Common myeloid progenitor, CD34-positive (primary cell): Measurements from ENCODE around the gene RASL12.
A peak's percentile ranks its signal among the peaks of the same experiment; 100 is the strongest.
"Not testable (repeated sequence)": the region's sequence is repeated elsewhere in the genome, so short reads cannot be mapped to it uniquely, and the experiment has no call there.

ENCODE experiments used
- CTCF ChIA-PET: fragments of 350-600 bp; sonication (Branson Sonifier 250); formaldehyde crosslinking; loops from one replicate; lab custom pipeline; 2021; ENCODE audit warnings: antibody characterized with exemption; lab: Charles Lee
- POLR2A ChIA-PET: fragments of 350-600 bp; sonication (Branson Sonifier 250); formaldehyde crosslinking; loops from one replicate; lab custom pipeline; 2021; ENCODE audit warnings: antibody characterized with exemption; lab: Charles Lee
- DNase-seq, 3 donors: peaks; one replicate each; pipeline versions ENCODE4 v3.0.0 to v3.0.0-alpha.2; 2013
- H3K27ac ChIP-seq, 2 experiments: 1 replicate in 1 of 2; 2 replicates in 1 of 2; pipeline ENCODE4 v1.7.0; 2013; ENCODE audit warnings: inconsistent platforms in 2 of 2, low read length in 2 of 2, mild to moderate bottlenecking in 2 of 2, low read depth in 1 of 2, moderate library complexity in 1 of 2; ENCODE audit not compliant: severe bottlenecking in 2 of 2, insufficient read depth in 1 of 2, poor library complexity in 1 of 2
- H3K27me3 ChIP-seq, 5 experiments: replicated peaks in 2 of 5; 1 replicate in 3 of 5; 2 replicates in 2 of 5; pipeline versions ENCODE4 v1.6.1 to v1.7.0; 2013; ENCODE audit warnings: low read length in 4 of 5, mild to moderate bottlenecking in 2 of 5, moderate library complexity in 2 of 5, inconsistent platforms in 1 of 5; ENCODE audit not compliant: insufficient read depth in 5 of 5, control insufficient read depth in 4 of 5
- H3K36me3 ChIP-seq, 4 experiments: 1 replicate in 2 of 4; 2 replicates in 2 of 4; pipeline versions ENCODE4 v1.6.1 to v1.7.0; 2013; ENCODE audit warnings: low read length in 3 of 4, control low read depth in 1 of 4, mild to moderate bottlenecking in 1 of 4; ENCODE audit not compliant: control insufficient read depth in 4 of 4, insufficient read depth in 4 of 4
- H3K4me1 ChIP-seq, 4 experiments: 1 replicate in 3 of 4; 2 replicates in 1 of 4; pipeline versions ENCODE4 v1.6.1 to v1.7.1; 2013; ENCODE audit warnings: low read length in 3 of 4, mild to moderate bottlenecking in 3 of 4, control low read depth in 1 of 4, inconsistent platforms in 1 of 4, moderate library complexity in 1 of 4; ENCODE audit not compliant: control insufficient read depth in 4 of 4, insufficient read depth in 4 of 4; ENCODE audit errors: control extremely low read depth in 1 of 4
- H3K4me3 ChIP-seq, 7 experiments: 1 replicate in 4 of 7; 2 replicates in 3 of 7; pipeline versions ENCODE4 v1.5.1 to v1.7.0; 2013; ENCODE audit warnings: mild to moderate bottlenecking in 7 of 7, low read length in 6 of 7, moderate library complexity in 6 of 7, inconsistent platforms in 2 of 7, low read depth in 2 of 7, control low read depth in 1 of 7; ENCODE audit not compliant: insufficient read depth in 4 of 7, control insufficient read depth in 1 of 7; ENCODE audit errors: extremely low read depth in 1 of 7
- H3K9me3 ChIP-seq, 5 experiments: 1 replicate in 4 of 5; 2 replicates in 1 of 5; pipeline versions ENCODE4 v1.6.1 to v1.7.1; 2013; ENCODE audit warnings: low read length in 4 of 5, mild to moderate bottlenecking in 2 of 5, inconsistent platforms in 1 of 5, low read depth in 1 of 5, moderate library complexity in 1 of 5; ENCODE audit not compliant: control insufficient read depth in 4 of 5, insufficient read depth in 2 of 5; ENCODE audit errors: control extremely low read depth in 1 of 5
- WGBS: methylation state at CpG from one replicate; pipeline ENCODE4 v1.1.5; 2013; ENCODE audit not compliant: insufficient coverage; 5-methylcytosine and 5-hydroxymethylcytosine counted together

The RASL12 gene

GRCh38 chr15:65075607-65076395 lies 8.0 kb upstream of the RASL12 start:
- 11% methylated on average over 10 of the region's 12 CpGs for WGBS
- peak in 2 of 3 donors; percentile 57 to 68 for DNase-seq
- CTCF ChIA-PET = interaction anchor here (2.0 to 17.2 kb wide), 6 partner anchors 8 to 43 kb away, joined by 9 to 282 read pairs (median 30); partner anchors contain the start of gene RASL12
- H3K27ac ChIP-seq, H3K4me3 ChIP-seq, H3K36me3 ChIP-seq, H3K27me3 ChIP-seq, H3K9me3 ChIP-seq: not testable (repeated sequence)
- POLR2A ChIA-PET = interaction anchor here (0.6 kb wide), 2 partner anchors 680 to 1273 kb away, joined by 3 read pairs; no protein-coding TSS in a partner anchor
- peaks cover 0 to 28% (median 21%) of the 10 kb centered on the region in 4 experiments for H3K4me1 ChIP-seq

GRCh38 chr15:65074946-65075345 lies 7.2 kb upstream of the RASL12 start:
- H3K27ac ChIP-seq, H3K36me3 ChIP-seq, POLR2A ChIA-PET, H3K27me3 ChIP-seq, H3K4me3 ChIP-seq, DNase-seq, H3K9me3 ChIP-seq: not testable (repeated sequence)
- CTCF ChIA-PET = interaction anchor here (1.3 to 17.2 kb wide), 5 partner anchors 9 to 42 kb away, joined by 5 to 282 read pairs (median 5); no protein-coding TSS in a partner anchor
- H3K4me1 ChIP-seq = peaks cover 0 to 28% (median 21%) of the 10 kb centered on the region in 4 experiments
- 98% methylated on average over 9 of the region's 22 CpGs for WGBS

GRCh38 chr15:65072617-65073016 lies 4.8 kb upstream of the RASL12 start:
- POLR2A ChIA-PET = no interaction called here
- no peak for DNase-seq
- no peak overlapping the region for H3K4me3 ChIP-seq
- peaks cover 0 to 27% (median 21%) of the 10 kb centered on the region in 4 experiments for H3K4me1 ChIP-seq
- WGBS = 90% methylated on average over 3 of the region's 3 CpGs
- no peak overlapping the region for H3K27ac ChIP-seq
- no peaks in the 10 kb centered on the region for H3K36me3 ChIP-seq
- H3K9me3 ChIP-seq = no peaks in the 10 kb centered on the region
- peaks cover 0 to 15% (median 8%) of the 10 kb centered on the region in 5 experiments for H3K27me3 ChIP-seq
- CTCF ChIA-PET = interaction anchor here (0.6 to 1.7 kb wide), 4 partner anchors 10 to 29 kb away, joined by 3 to 7 read pairs (median 4); no protein-coding TSS in a partner anchor

DNA sequence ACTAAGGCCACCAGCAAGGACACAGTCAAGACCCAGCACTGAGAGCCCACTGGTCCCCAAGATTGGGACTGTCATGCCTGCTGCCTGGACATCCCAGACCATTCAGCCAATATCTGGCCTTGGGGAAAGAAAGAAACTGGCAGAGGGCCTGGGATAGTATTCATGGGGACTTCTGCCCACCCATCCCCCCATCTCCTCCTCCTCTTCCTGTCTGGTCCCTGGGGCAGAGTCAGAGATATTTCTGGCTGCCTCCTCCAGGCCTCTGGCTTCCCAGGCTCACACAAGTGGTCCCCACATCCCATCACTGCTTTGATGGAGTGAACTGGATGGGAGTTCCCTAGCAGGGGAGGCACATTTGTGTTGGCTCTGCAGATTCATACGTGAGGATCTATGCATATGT lies 4.2 kb upstream of the RASL12 start:
- Histone ChIP-seq H3K36me3 (no peaks in the 10 kb centered on the region), H3K9me3 (no peaks in the 10 kb centered on the region), H3K27me3 (peaks cover 0 to 21% (median 10%) of the 10 kb centered on the region in 5 experiments), H3K4me1 (peaks cover 0 to 26% (median 19%) of the 10 kb centered on the region in 4 experiments), H3K4me3 (no peak overlapping the region), H3K27ac (no peak overlapping the region)
- WGBS = 60% methylated on average over 1 of the region's 1 CpG
- ChIA-PET CTCF (interaction anchor here (0.6 to 3.3 kb wide), 4 partner anchors 11 to 29 kb away, joined by 3 to 23 read pairs (median 5); no protein-coding TSS in a partner anchor), POLR2A (no interaction called here)
- DNase-seq = no peak

- Histone ChIP-seq H3K27me3 (peaks cover 5 to 27% (median 13%) of the 10 kb centered on the region in 5 experiments), H3K9me3 (no peaks in the 10 kb centered on the region), H3K27ac (no peak overlapping the region), H3K4me3 (no peak overlapping the region), H3K36me3 (no peaks in the 10 kb centered on the region), H3K4me1 (peaks cover 0 to 23% (median 15%) of the 10 kb centered on the region in 4 experiments)
- DNase-seq = no peak
- ChIA-PET CTCF (interaction anchor here (1.2 to 3.3 kb wide), 2 partner anchors 11 to 17 kb away, joined by 7 to 23 read pairs; no protein-coding TSS in a partner anchor), POLR2A (interaction anchor here (0.6 kb wide), 1 partner anchor 1180 kb away, joined by 3 read pairs; no protein-coding TSS in a partner anchor)
- 84% methylated on average over 2 of the region's 5 CpGs for WGBS
Measured at GRCh38 chr15:65071381-65071811, 3.6 kb upstream of the RASL12 start.

GRCh38 chr15:65069779-65070546 lies 2.2 kb upstream of the RASL12 start:
- no peaks in the 10 kb centered on the region for H3K36me3 ChIP-seq
- DNase-seq = no peak
- H3K4me1 ChIP-seq = peaks cover 0 to 21% (median 11%) of the 10 kb centered on the region in 4 experiments
- no peaks in the 10 kb centered on the region for H3K9me3 ChIP-seq
- CTCF ChIA-PET = interaction anchor here (0.8 to 6.8 kb wide), 5 partner anchors 9 to 28 kb away, joined by 3 to 37 read pairs (median 8); partner anchors contain the start of genes KBTBD13 and SLC51B
- H3K27me3 ChIP-seq = peaks cover 7 to 41% (median 16%) of the 10 kb centered on the region in 5 experiments
- no peak overlapping the region for H3K27ac ChIP-seq
- POLR2A ChIA-PET = interaction anchor here (0.5 kb wide), 1 partner anchor 47 kb away, joined by 3 read pairs; no protein-coding TSS in a partner anchor
- no peak overlapping the region for H3K4me3 ChIP-seq
- WGBS = 100% methylated on average over 3 of the region's 5 CpGs
